ENCODE measurements around the gene GZMH.
"Not testable (repeated sequence)": the region's sequence is repeated elsewhere in the genome, so short reads cannot be mapped to it uniquely, and the experiment has no call there.

GRCh38 chr14:24648361-24648760 lies 38.9 kb upstream of the GZMH start:
- TF ChIP-seq POLR2A (IDR thresholded peaks at IDR 0.05; ENCODE audit: control extremely low read depth in 1 of 2, low read depth in 2 of 2, low read length in 2 of 2); ASH2L (IDR thresholded peaks at IDR 0.05; ENCODE audit: low read length); MAX (IDR thresholded peaks at IDR 0.05); POLR2AphosphoS5 (IDR thresholded peaks at IDR 0.05; ENCODE audit: low read depth, low read length); EZH2 (IDR thresholded peaks at IDR 0.05; ENCODE audit: low read depth, low read length, severe bottlenecking); EP300 (IDR thresholded peaks at IDR 0.05; ENCODE audit: borderline replicate concordance in 1 of 2, low read depth in 2 of 2, low read length in 2 of 2); SUZ12 (IDR thresholded peaks at IDR 0.05; ENCODE audit: low read length); TBP (IDR thresholded peaks at IDR 0.05; ENCODE audit: low read depth, low read length); RAD21 (IDR thresholded peaks at IDR 0.05 in 1 of 2, conservative IDR thresholded peaks at IDR 0.05 in 1 of 2; ENCODE audit: low read depth in 2 of 2, low read length in 2 of 2); HDAC2 (IDR thresholded peaks at IDR 0.05; ENCODE audit: borderline replicate concordance in 1 of 2, low read depth in 2 of 2, low read length in 2 of 2); CTCF (IDR thresholded peaks at IDR 0.05; ENCODE audit: control extremely low read depth in 1 of 3, insufficient read depth in 1 of 3, low read depth in 1 of 3, low read length in 3 of 3); YY1 (IDR thresholded peaks at IDR 0.05; ENCODE audit: low read depth, low read length): not testable (repeated sequence)
